ENCODE results near the gene ACTN4.
A peak's percentile ranks its signal among the peaks of the same experiment; 100 is the strongest.

The ACTN4 gene

GRCh38 chr19:38634757-38635482 lies 12.5 kb upstream of the ACTN4 start:
- peak; percentile 68 for DNase-seq

- no peak for DNase-seq
These were observed 11.7 kb upstream of the ACTN4 start for GRCh38 chr19:38635483-38636399.

- DNase-seq = no peak
These were observed 9.0 kb upstream of the ACTN4 start for GRCh38 chr19:38638461-38638860.

GRCh38 chr19:38639679-38640078 lies 7.8 kb upstream of the ACTN4 start:
- no peak for DNase-seq

- DNase-seq = no peak
These were observed 7.1 kb upstream of the ACTN4 start for GRCh38 chr19:38640368-38640767.

- no peak for DNase-seq
These were observed 5.3 kb upstream of the ACTN4 start for GRCh38 chr19:38642176-38642575.

GRCh38 chr19:38644719-38645118 lies 2.7 kb upstream of the ACTN4 start:
- no peak for DNase-seq

GRCh38 chr19:38647966-38648768 lies 718 bp downstream of the ACTN4 start:
- peak; percentile 62 for DNase-seq

- peak; percentile 36 for DNase-seq
These were observed 1.4 kb downstream of the ACTN4 start for GRCh38 chr19:38648769-38649304.

- peak; percentile 44 for DNase-seq
These were observed 2.1 kb downstream of the ACTN4 start for GRCh38 chr19:38649305-38650171.

- no peak for DNase-seq
These were observed 2.8 kb downstream of the ACTN4 start for GRCh38 chr19:38650172-38650775.

GRCh38 chr19:38650911-38651584 lies 3.6 kb downstream of the ACTN4 start:
- no peak for DNase-seq

- no peak for DNase-seq
These were observed 5.7 kb downstream of the ACTN4 start for GRCh38 chr19:38653028-38653571.

- DNase-seq = no peak
These were observed 7.2 kb downstream of the ACTN4 start for GRCh38 chr19:38654628-38655055.

GRCh38 chr19:38655148-38655824 lies 7.8 kb downstream of the ACTN4 start:
- DNase-seq = no peak

GRCh38 chr19:38656171-38656981 lies 8.9 kb downstream of the ACTN4 start:
- DNase-seq = no peak

- DNase-seq = peak; percentile 39
These were observed 10.3 kb downstream of the ACTN4 start for GRCh38 chr19:38657633-38658222.

All from right kidney (tissue), 1 donor.